Mucosa of descending colon (tissue), 3 donors: ENCODE measurements around the gene SRL. TPM values are rescaled to one million over a fixed set of nuclear protein-coding genes. Genes with fewer than 3 reads are reported as not detected.
A peak's percentile ranks its signal among the peaks of the same experiment; 100 is the strongest.

Experiments
- ATAC-seq: fragments of 200-7000 bp; cut with Tn5 transposase; one replicate; pipeline ENCODE4 v1.9.1; 2020; ENCODE audit warnings: mild to moderate bottlenecking, moderate library complexity
- DNase-seq, 3 donors: peaks; one replicate each; pipeline ENCODE4 v3.0.0-alpha.2; 2020
- H3K36me3 ChIP-seq: fragments of 200-600 bp; one replicate; pipeline ENCODE4 v1.8.0; 2021; ENCODE audit warnings: low read depth, mild to moderate bottlenecking
- H3K4me1 ChIP-seq: fragments of 200-600 bp; one replicate; pipeline ENCODE4 v1.8.0; 2021; ENCODE audit warnings: low read depth, mild to moderate bottlenecking
- H3K4me3 ChIP-seq: fragments of 200-600 bp; one replicate; pipeline ENCODE4 v1.8.0; 2021; ENCODE audit warnings: mild to moderate bottlenecking
- H3K9me3 ChIP-seq: fragments of 200-600 bp; one replicate; pipeline ENCODE4 v1.8.0; 2021; ENCODE audit warnings: mild to moderate bottlenecking
- CTCF ChIP-seq: fragments of 200-600 bp; IDR thresholded peaks from one replicate; pipeline ENCODE4 v1.8.0; 2022; ENCODE audit warnings: antibody characterized with exemption, mild to moderate bottlenecking
- intact Hi-C, 2 donors: fragments of 100-400 bp; cut with DNase I in 1 of 2; cut with micrococcal nuclease in 1 of 2; formaldehyde crosslinking; loops; one replicate each; pipeline versions ENCODE4 v1.11.0 to v1.11.1; 2022; cut with DNase I, micrococcal nuclease
- long read RNA-seq, 2 donors: library from polyadenylated mRNA; unstranded; transcript quantifications; one replicate each; pipeline ENCODE4 v2.0.0, GENCODE V29; 2019 to 2021
- total RNA-seq, 3 donors: library from RNA; stranded (reverse); fragmentation: NEBNext Ultra II Directional in 2 of 3; extraction: Animal tissue kit (Norgen Biotek cat#: 25700) in 2 of 3; gene quantifications; one replicate each; pipeline versions ENCODE4 v1.2.1 to v1.2.4, GENCODE V29; 2021 to 2023
- donor health status: DM: no; HTN: no; CAD: no; lungs with moderate emphysema.
- donor health status: DM: no; HTN: no; CAD: no.
- donor health status: DM: no; HTN: yes; CAD: no.

The SRL gene
- total RNA-seq = 1 to 10 TPM in 1 of 3 donors, under 1 TPM in 2; 0.35 to 1.2 (median 0.41) TPM
- long read RNA-seq, donor 1, full-length matches to known transcripts = 1 of 1 reads
- long read RNA-seq, donor 1, partial matches to known transcripts = 0 of 1 reads
- long read RNA-seq, donor 1, other reads (novel, unspliced or antisense) = 0 of 1 reads
- long read RNA-seq, donor 2, partial matches to known transcripts = 0 of 2 reads
- long read RNA-seq, donor 2, other reads (novel, unspliced or antisense) = 2 of 2 reads

GRCh38 chr16:4241928-4242283 is at the start of gene SRL:
Gene SRL, minus strand, starts transcription at chr16:4242080. Its CDS starts 13 bp downstream, at chr16:4242067.
- intact Hi-C loops = no loop called here
- ATAC-seq (peak; percentile 5), DNase-seq (no peak)
- Histone ChIP-seq H3K36me3 (no peaks in the 10 kb centered on the region), H3K9me3 (no peaks in the 10 kb centered on the region), H3K4me1 (no peaks in the 10 kb centered on the region), H3K4me3 (no peak within 1 kb of the TSS)
- no peak for TF ChIP-seq CTCF

GRCh38 chr16:4290236-4290830 is 48.5 kb upstream of the SRL start:
- H3K4me1 ChIP-seq = peaks cover 10% of the 10 kb centered on the region

GRCh38 chr16:4288148-4288921 is 46.5 kb upstream of the SRL start:
- TF ChIP-seq CTCF = peak; percentile 94
- H3K36me3 ChIP-seq = no peaks in the 10 kb centered on the region
- ATAC-seq (peak; percentile 89), DNase-seq (peak; percentile 77 to 88 (median 84))
- no peak overlapping the region for H3K4me3 ChIP-seq
- intact Hi-C loops = loop anchor here (5.0 to 10.0 kb wide), 2 partner anchors 44 to 46 kb away; no protein-coding TSS in a partner anchor
- peaks cover 6% of the 10 kb centered on the region for H3K4me1 ChIP-seq
- H3K9me3 ChIP-seq = no peaks in the 10 kb centered on the region

More at GRCh38 chr16:4290236-4290830, 48.5 kb upstream of the SRL start:
- H3K36me3 ChIP-seq = no peaks in the 10 kb centered on the region
- DNase-seq (no peak), ATAC-seq (no peak)
- H3K9me3 ChIP-seq = no peaks in the 10 kb centered on the region
- no peak for TF ChIP-seq CTCF
- H3K4me3 ChIP-seq = no peak overlapping the region
- intact Hi-C loops = no loop called here

- no peak for ATAC-seq
- no peaks in the 10 kb centered on the region for H3K36me3 ChIP-seq
Measured at GRCh38 chr16:4285167-4285566, 43.3 kb upstream of the SRL start.

More at GRCh38 chr16:4285167-4285566, 43.3 kb upstream of the SRL start:
- no peak for DNase-seq
- no peaks in the 10 kb centered on the region for H3K9me3 ChIP-seq
- peaks cover 6% of the 10 kb centered on the region for H3K4me1 ChIP-seq
- intact Hi-C loops = loop anchor here (5.0 to 10.0 kb wide), 2 partner anchors 47 to 50 kb away; no protein-coding TSS in a partner anchor
- no peak for TF ChIP-seq CTCF
- no peak overlapping the region for H3K4me3 ChIP-seq
